ENCODE data around the gene CDC42. TPM values are rescaled to one million over a fixed set of nuclear protein-coding genes. Genes with fewer than 3 reads are reported as not detected.

Gene CDC42
- total and polyA plus RNA-seq, 2 of the 13 experiments (the other 11 are each of a cell fraction or from before 2014, with no cell fraction given): 138 to 237 TPM

GRCh38 chr1:22129501-22130117 lies 77.1 kb downstream of the CDC42 start:
- Histone ChIP-seq H3K4me1 (ENCODE audit: insufficient read depth, low read length) (no peaks in the 10 kb centered on the region), H3K4me2 (ENCODE audit: low read depth, low read length) (no peak overlapping the region), H3K36me3 (replicated peaks in 1 of 2; ENCODE audit: control insufficient read depth in 1 of 2, insufficient read depth in 2 of 2, low read length in 2 of 2) (no peaks in the 10 kb centered on the region), H2AFZ (ENCODE audit: low read length) (no peak overlapping the region), H3K27me3 (ENCODE audit: control insufficient read depth in 1 of 2, insufficient read depth in 2 of 2, low read length in 2 of 2) (peaks cover 6 to 20% of the 10 kb centered on the region in 2 experiments), H3K9ac (ENCODE audit: insufficient read depth, low read depth, low read length) (no peak overlapping the region), H3K79me2 (ENCODE audit: insufficient read depth, low read length) (no peaks in the 10 kb centered on the region), H3K4me3 (replicated peaks in 1 of 3; ENCODE audit: insufficient read depth in 1 of 3, low read depth in 2 of 3, low read length in 3 of 3) (no peak overlapping the region), H4K20me1 (ENCODE audit: insufficient read depth, low read length) (peaks cover 2% of the 10 kb centered on the region; the same call in 1 of the 2 replicates), H3K27ac (ENCODE audit: extremely low read length, insufficient read depth, low read length) (no peak overlapping the region), H3K9me3 (ENCODE audit: low read length) (no peaks in the 10 kb centered on the region)
- ATAC-seq: no peak
- in situ Hi-C loops (cut with HindIII; ENCODE audit: extremely low pct_ligation_motif_present, low pct_unique_long_range_greater_than_20kb): loop anchor here (5.0 to 10.0 kb wide), 2 partner anchors 288 to 515 kb away; partner anchors contain the start of gene C1QC
- ChIA-PET POLR2A (no interaction called here), CTCF (ENCODE audit: low intra/inter-chr PET ratio, low total read pairs) (interaction anchor here (0.8 kb wide), 1 partner anchor 287 kb away, joined by 3 read pairs; no protein-coding TSS in a partner anchor)
- FAIRE-seq: no peak
- WGBS (ENCODE audit: low lambda C conversion rate): 59% methylated on average over 26 of the region's 29 CpGs
- no TSS peak for BruUV-seq (replicated peaks)
- intact Hi-C loops (cut with micrococcal nuclease; ENCODE audit: unreplicated experiment): loop anchor here (10.0 kb wide), 1 partner anchor 145 kb away; no protein-coding TSS in a partner anchor
- TF ChIP-seq ZNF260 (CRISPR knock-in tag; IDR thresholded peaks at IDR 0.05; ENCODE audit: borderline replicate concordance, low read depth) (no peak), ZNF468 (CRISPR knock-in tag; IDR thresholded peaks at IDR 0.05) (no peak), ZNF501 (CRISPR knock-in tag; IDR thresholded peaks at IDR 0.05) (no peak), ZNF329 (CRISPR knock-in tag; IDR thresholded peaks at IDR 0.05; ENCODE audit: low read depth) (no peak), RARG (CRISPR knock-in tag; IDR thresholded peaks at IDR 0.05; ENCODE audit: low read depth) (no peak), SKI (IDR thresholded peaks at IDR 0.05; ENCODE audit: partially characterized antibody) (no peak), POLR2AphosphoS5 (IDR thresholded peaks at IDR 0.05; ENCODE audit: low read depth, low read length) (no peak), MAZ (IDR thresholded peaks at IDR 0.05; ENCODE audit: borderline replicate concordance, low read depth, low read length) (no peak), MAZ (CRISPR knock-in tag; IDR thresholded peaks at IDR 0.05; ENCODE audit: low read depth) (no peak), ZNF547 (CRISPR knock-in tag; IDR thresholded peaks at IDR 0.05) (no peak), ZSCAN25 (CRISPR knock-in tag; IDR thresholded peaks at IDR 0.05) (no peak), KDM1A (CRISPR knock-in tag; IDR thresholded peaks at IDR 0.05) (no peak), ZNF335 (CRISPR knock-in tag; IDR thresholded peaks at IDR 0.05) (no peak), MATR3 (CRISPR knock-in tag; IDR thresholded peaks at IDR 0.05) (no peak), ZNF562 (CRISPR knock-in tag; IDR thresholded peaks at IDR 0.05; ENCODE audit: borderline replicate concordance) (no peak)
- TF ChIP-seq, protein P1, sequence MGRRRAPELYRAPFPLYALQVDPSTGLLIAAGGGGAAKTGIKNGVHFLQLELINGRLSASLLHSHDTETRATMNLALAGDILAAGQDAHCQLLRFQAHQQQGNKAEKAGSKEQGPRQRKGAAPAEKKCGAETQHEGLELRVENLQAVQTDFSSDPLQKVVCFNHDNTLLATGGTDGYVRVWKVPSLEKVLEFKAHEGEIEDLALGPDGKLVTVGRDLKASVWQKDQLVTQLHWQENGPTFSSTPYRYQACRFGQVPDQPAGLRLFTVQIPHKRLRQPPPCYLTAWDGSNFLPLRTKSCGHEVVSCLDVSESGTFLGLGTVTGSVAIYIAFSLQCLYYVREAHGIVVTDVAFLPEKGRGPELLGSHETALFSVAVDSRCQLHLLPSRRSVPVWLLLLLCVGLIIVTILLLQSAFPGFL (CRISPR knock-in tag; IDR thresholded peaks at IDR 0.05): no peak
- TF ChIP-seq, protein P2, sequence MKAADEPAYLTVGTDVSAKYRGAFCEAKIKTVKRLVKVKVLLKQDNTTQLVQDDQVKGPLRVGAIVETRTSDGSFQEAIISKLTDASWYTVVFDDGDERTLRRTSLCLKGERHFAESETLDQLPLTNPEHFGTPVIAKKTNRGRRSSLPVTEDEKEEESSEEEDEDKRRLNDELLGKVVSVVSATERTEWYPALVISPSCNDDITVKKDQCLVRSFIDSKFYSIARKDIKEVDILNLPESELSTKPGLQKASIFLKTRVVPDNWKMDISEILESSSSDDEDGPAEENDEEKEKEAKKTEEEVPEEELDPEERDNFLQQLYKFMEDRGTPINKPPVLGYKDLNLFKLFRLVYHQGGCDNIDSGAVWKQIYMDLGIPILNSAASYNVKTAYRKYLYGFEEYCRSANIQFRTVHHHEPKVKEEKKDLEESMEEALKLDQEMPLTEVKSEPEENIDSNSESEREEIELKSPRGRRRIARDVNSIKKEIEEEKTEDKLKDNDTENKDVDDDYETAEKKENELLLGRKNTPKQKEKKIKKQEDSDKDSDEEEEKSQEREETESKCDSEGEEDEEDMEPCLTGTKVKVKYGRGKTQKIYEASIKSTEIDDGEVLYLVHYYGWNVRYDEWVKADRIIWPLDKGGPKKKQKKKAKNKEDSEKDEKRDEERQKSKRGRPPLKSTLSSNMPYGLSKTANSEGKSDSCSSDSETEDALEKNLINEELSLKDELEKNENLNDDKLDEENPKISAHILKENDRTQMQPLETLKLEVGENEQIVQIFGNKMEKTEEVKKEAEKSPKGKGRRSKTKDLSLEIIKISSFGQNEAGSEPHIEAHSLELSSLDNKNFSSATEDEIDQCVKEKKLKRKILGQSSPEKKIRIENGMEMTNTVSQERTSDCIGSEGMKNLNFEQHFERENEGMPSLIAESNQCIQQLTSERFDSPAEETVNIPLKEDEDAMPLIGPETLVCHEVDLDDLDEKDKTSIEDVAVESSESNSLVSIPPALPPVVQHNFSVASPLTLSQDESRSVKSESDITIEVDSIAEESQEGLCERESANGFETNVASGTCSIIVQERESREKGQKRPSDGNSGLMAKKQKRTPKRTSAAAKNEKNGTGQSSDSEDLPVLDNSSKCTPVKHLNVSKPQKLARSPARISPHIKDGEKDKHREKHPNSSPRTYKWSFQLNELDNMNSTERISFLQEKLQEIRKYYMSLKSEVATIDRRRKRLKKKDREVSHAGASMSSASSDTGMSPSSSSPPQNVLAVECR (CRISPR knock-in tag; IDR thresholded peaks at IDR 0.05; ENCODE audit: borderline replicate concordance): no peak
- DNase-seq (ENCODE audit: low spot score): no peak

All from HepG2 (cell line).